GM12878 (cell line): ENCODE measurements around the gene PAF1. TPM values are rescaled to one million over a fixed set of nuclear protein-coding genes. Genes with fewer than 3 reads are reported as not detected.
A peak's percentile ranks its signal among the peaks of the same experiment; 100 is the strongest.

ENCODE experiments used
- BCLAF1 ChIP-seq: fragments of 450-650 bp; IDR thresholded peaks from 2 replicates; pipeline ENCODE4 v1.6.1; 2017; ENCODE audit warnings: antibody characterized with exemption, mild to moderate bottlenecking, moderate library complexity
- BHLHE40 ChIP-seq, 2 experiments: fragments of 450-650 bp in 1 of 2; IDR thresholded peaks; 2 replicates each; pipeline ENCODE4 v1.6.1; 2011 to 2017; ENCODE audit warnings: low read depth in 2 of 2, borderline replicate concordance in 1 of 2, improper control_type of control experiment in 1 of 2, low read length in 1 of 2, mild to moderate bottlenecking in 1 of 2
- EED ChIP-seq: sonication (generic); IDR thresholded peaks from 2 replicates; pipeline ENCODE4 v1.6.1; 2016; ENCODE audit warnings: antibody characterized with exemption, low read depth
- EP300 ChIP-seq, 2 experiments: fragments of 150-350 bp in 1 of 2; IDR thresholded peaks; 2 replicates each; pipeline ENCODE4 v1.6.1; 2011 to 2012; ENCODE audit warnings: low read depth in 2 of 2, low read length in 2 of 2, borderline replicate concordance in 1 of 2, improper control_type of control experiment in 1 of 2, inconsistent platforms in 1 of 2; ENCODE audit not compliant: control insufficient read depth in 1 of 2
- ETV6 ChIP-seq, 2 experiments: fragments of 450-650 bp in 1 of 2; IDR thresholded peaks in 1 of 2; conservative IDR thresholded peaks in 1 of 2; 2 replicates each; pipeline ENCODE4 v1.6.1; 2014; ENCODE audit warnings: antibody characterized with exemption in 1 of 2, borderline replicate concordance in 1 of 2, low read depth in 1 of 2, mild to moderate bottlenecking in 1 of 2, moderate library complexity in 1 of 2
- GATAD2B ChIP-seq: fragments of 450-650 bp; conservative IDR thresholded peaks from 2 replicates; pipeline ENCODE4 v1.6.1; 2017; ENCODE audit warnings: low read depth, mild to moderate bottlenecking, moderate library complexity
- MAX ChIP-seq: IDR thresholded peaks from 2 replicates; pipeline ENCODE4 v1.6.1; 2012; ENCODE audit warnings: low read depth, low read length, improper control_type of control experiment
- MXI1 ChIP-seq: fragments of 150-350 bp; IDR thresholded peaks from 2 replicates; pipeline ENCODE4 v1.6.1; 2011; ENCODE audit warnings: low read depth, mild to moderate bottlenecking, inconsistent platforms, low read length, improper control_type of control experiment
- PML ChIP-seq: IDR thresholded peaks from 2 replicates; pipeline ENCODE4 v1.6.1; 2012; ENCODE audit warnings: low read length, inconsistent platforms
- POLR2AphosphoS2 ChIP-seq: IDR thresholded peaks from 2 replicates; pipeline ENCODE4 v1.6.1; 2011; ENCODE audit warnings: low read depth, mild to moderate bottlenecking, low read length, improper control_type of control experiment, moderate library complexity
- POU2F2 ChIP-seq: IDR thresholded peaks from 3 replicates; pipeline ENCODE4 v1.6.1; 2011; ENCODE audit warnings: low read depth, mild to moderate bottlenecking, low read length, borderline replicate concordance
- RFX5 ChIP-seq: IDR thresholded peaks from 2 replicates; pipeline ENCODE4 v1.6.1; 2011; ENCODE audit warnings: low read depth, low read length, improper control_type of control experiment
- SREBF1 ChIP-seq: IDR thresholded peaks from 2 replicates; pipeline ENCODE4 v1.6.1; 2012; ENCODE audit warnings: mild to moderate bottlenecking, low read length
- SREBF2 ChIP-seq: IDR thresholded peaks from 2 replicates; pipeline ENCODE4 v1.6.1; 2012; ENCODE audit warnings: mild to moderate bottlenecking, low read length
- TCF12 ChIP-seq: IDR thresholded peaks from 2 replicates; pipeline ENCODE4 v1.6.1; 2011; ENCODE audit warnings: low read depth, mild to moderate bottlenecking, low read length
- polyA plus RNA-seq, 11 experiments: library from polyadenylated mRNA; depleted of rRNA in 4 of 11; unstranded in 6 of 11; stranded (reverse) in 5 of 11; fragments of >200 nt; fragmentation: Nextera tagmentation in 4 of 11; fragmentation: Illumina TruSeq in 1 of 11; extraction: Ambion mirVana in 4 of 11; extraction: Trizol in 1 of 11; gene quantifications; 1 replicate in 1 of 11; 2 replicates in 10 of 11; pipeline versions ENCODE4 v1.2.1 to v1.2.3, GENCODE V29; 2011 to 2016; ENCODE audit warnings: inconsistent platforms in 2 of 11, missing spikeins in 2 of 11, low read depth in 1 of 11
- total RNA-seq, 4 experiments: library from RNA; depleted of rRNA in 3 of 4; stranded (reverse); fragments of >200 nt in 3 of 4; fragmentation: Illumina TruSeq in 1 of 4; extraction: Trizol in 1 of 4; gene quantifications; 2 replicates each; pipeline versions ENCODE4 v1.2.1 to v1.2.3, GENCODE V29; 2013 to 2021
- TF ChIP-seq, protein P1 (sequence below): fragments of 450-650 bp; IDR thresholded peaks from 2 replicates; pipeline ENCODE4 v1.6.1; 2016; ENCODE audit warnings: mild to moderate bottlenecking

PAF1 gene
- total and polyA plus RNA-seq, 10 of the 15 experiments (the other 5 are each of a cell fraction or from before 2014, with no cell fraction given): 1.7 to 45.8 (median 39.6) TPM

GRCh38 chr19:39341719-39342604, 48.9 kb downstream of the PAF1 start, which contains the start of gene SAMD4B (continued):
- TF ChIP-seq BCLAF1 (no peak), EED (no peak), MAX (no peak; the same call in 1 of the 2 replicates), POU2F2 (peak; percentile 88; the same call in 2 of the 3 replicates), SREBF2 (no peak), RFX5 (peak; percentile 43; the same call in 1 of the 2 replicates), SREBF1 (no peak), EP300 (IDR thresholded peaks at IDR 0.05; ENCODE audit: borderline replicate concordance in 1 of 2, control insufficient read depth in 1 of 2, low read depth in 2 of 2, low read length in 2 of 2) (no peak), GATAD2B (no peak), BHLHE40 (IDR thresholded peaks at IDR 0.05; ENCODE audit: borderline replicate concordance in 1 of 2, low read depth in 2 of 2, low read length in 1 of 2) (peak; percentile 59 to 67; a peak in 3 of 4 replicates), MXI1 (peak; percentile 59), PML (peak; percentile 68; the same call in 1 of the 2 replicates), TCF12 (peak; percentile 77), ETV6 (conservative IDR thresholded peaks at IDR 0.05 in 1 of 2, IDR thresholded peaks at IDR 0.05 in 1 of 2; ENCODE audit: borderline replicate concordance in 1 of 2, low read depth in 1 of 2) (no peak), POLR2AphosphoS2 (peak; percentile 85)
- TF ChIP-seq, protein P1, sequence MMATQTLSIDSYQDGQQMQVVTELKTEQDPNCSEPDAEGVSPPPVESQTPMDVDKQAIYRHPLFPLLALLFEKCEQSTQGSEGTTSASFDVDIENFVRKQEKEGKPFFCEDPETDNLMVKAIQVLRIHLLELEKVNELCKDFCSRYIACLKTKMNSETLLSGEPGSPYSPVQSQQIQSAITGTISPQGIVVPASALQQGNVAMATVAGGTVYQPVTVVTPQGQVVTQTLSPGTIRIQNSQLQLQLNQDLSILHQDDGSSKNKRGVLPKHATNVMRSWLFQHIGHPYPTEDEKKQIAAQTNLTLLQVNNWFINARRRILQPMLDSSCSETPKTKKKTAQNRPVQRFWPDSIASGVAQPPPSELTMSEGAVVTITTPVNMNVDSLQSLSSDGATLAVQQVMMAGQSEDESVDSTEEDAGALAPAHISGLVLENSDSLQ: peak; percentile 96
